HG03135 (cell line): ENCODE data around the gene ABCA2.
"Not testable (repeated sequence)": the region's sequence is repeated elsewhere in the genome, so short reads cannot be mapped to it uniquely, and the experiment has no call there.

ENCODE experiments used
- ATAC-seq: cut with Tn5 transposase; IDR thresholded peaks from one replicate; pipeline ENCODE4 v1.9.1; 2021; ENCODE audit warnings: mild to moderate bottlenecking, moderate library complexity; ENCODE audit not compliant: unreplicated experiment

Gene ABCA2

DNA sequence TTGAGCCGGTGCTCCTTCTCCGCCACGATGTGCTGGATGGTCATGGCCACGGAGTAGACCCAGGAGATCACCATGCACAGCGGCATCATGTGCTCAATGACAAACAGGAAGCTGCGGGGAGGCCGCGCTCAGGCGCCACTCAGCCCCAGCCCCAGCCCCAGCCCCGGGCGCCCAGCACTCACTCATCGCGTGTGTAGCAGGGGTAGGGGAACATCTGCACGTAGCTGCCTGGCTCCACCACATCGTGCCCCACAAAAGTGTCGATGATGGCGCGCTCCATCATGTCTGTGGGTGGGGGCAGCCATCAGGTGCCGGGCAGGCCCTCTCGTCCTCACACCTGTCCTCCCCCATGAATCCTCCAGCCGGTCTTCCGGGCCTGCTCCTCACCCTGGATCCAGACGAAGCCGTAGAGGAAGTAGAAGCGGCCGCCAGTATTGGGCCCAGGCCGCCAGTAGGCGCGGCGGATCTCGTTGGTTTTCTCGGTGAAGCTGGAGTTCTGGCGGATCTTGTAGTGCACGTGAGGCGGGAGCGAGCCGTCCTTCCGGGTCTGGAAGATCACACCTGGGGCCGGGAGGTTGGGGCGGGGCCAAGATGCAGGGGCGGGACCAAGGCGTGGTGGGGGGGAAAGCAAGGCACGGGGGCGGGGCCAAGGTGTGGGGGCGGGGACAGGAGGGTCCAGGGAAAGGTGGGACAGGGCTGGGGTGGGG is 10.1 kb downstream of the ABCA2 start:
- ATAC-seq = no peak

GRCh38 chr9:137017071-137017470 is 11.0 kb downstream of the ABCA2 start:
- no peak for ATAC-seq

DNA sequence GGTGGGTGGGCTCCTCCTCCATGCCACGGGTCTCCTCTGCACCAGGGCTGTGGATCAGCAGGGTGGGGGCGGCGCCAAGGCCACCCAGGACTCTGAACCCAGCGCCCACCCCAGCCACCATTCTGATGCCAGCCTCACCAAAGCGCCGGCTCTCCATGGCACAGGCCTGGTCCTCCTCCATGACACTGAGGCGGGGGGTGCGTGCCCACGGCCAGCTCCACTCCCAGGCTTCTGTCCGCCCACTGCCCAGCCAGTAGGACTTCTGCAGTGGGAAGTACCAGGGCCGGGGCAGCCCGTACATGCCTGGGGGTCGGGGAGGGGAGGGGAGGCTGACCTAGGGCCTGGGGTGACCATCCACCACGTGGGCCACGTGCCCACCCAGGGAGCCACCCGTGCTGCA is 11.6 kb downstream of the ABCA2 start:
- ATAC-seq = no peak

DNA sequence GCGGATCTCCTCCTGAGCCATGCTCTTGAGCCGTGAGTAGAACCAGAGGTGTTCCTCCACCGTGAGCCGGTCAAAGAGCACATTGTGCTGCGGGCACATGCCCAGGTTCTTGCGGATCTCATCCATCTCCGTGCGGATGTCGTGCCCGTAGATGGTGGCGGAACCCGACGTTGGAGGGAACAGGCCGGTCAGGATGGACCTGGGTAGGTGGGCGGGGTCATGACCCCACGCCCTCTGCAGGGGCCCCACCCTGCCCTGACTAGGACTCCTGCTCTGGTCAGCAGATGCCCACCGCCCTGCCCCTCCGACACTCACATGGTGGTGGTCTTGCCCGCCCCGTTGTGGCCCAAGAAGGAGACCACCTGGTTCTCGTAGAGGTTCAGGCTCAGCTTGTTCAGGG is 12.1 kb downstream of the ABCA2 start:
- ATAC-seq = no peak

DNA sequence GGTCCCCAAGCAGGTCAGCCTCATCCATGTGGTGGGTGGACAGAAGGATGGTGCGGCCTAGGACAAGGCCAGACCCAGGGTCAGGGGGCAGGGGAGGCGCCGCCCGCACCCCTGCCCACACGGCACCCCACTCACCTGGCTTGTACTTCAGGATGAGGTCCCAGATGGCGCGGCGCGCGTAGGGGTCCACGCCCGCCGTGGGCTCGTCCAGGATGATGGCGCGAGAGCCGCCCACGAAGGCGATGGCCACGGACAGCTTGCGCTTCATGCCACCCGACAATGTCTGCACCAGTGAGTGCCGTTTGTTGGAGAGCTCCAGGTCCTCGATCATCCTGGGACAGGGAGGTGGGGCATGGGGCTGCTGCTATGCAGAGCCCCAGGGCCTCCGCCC is 12.5 kb downstream of the ABCA2 start:
- no peak for ATAC-seq

GRCh38 chr9:137014776-137015539 is 13.1 kb downstream of the ABCA2 start:
- no peak for ATAC-seq

GRCh38 chr9:137014166-137014565 is 13.9 kb downstream of the ABCA2 start:
- no peak for ATAC-seq

- no peak for ATAC-seq
Observed at GRCh38 chr9:137013571-137013940, 14.5 kb downstream of the ABCA2 start.

GRCh38 chr9:137012694-137013570 is 15.1 kb downstream of the ABCA2 start:
- no peak for ATAC-seq

- no peak for ATAC-seq
Observed at GRCh38 chr9:137011907-137012675, 15.9 kb downstream of the ABCA2 start.

DNA sequence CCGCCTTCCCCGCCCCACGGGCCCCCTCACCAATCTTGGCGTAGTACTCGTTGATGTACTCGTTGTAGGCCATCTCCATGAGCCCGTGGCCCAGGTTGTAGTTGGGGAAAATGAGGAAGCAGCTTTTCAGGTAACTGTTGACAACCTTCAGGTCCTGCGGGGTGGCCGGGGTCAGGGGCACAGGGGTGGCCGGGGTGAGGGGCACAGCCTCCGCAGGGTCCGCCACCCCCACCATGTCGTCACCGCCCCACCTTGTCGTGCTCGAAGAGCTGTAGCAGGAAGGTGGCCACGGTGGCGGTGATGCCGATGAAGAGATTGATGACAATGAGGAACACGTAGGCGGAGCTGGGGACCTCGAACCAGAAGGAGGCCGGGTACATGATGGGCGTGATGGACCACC is 16.9 kb downstream of the ABCA2 start:
- no peak for ATAC-seq

DNA sequence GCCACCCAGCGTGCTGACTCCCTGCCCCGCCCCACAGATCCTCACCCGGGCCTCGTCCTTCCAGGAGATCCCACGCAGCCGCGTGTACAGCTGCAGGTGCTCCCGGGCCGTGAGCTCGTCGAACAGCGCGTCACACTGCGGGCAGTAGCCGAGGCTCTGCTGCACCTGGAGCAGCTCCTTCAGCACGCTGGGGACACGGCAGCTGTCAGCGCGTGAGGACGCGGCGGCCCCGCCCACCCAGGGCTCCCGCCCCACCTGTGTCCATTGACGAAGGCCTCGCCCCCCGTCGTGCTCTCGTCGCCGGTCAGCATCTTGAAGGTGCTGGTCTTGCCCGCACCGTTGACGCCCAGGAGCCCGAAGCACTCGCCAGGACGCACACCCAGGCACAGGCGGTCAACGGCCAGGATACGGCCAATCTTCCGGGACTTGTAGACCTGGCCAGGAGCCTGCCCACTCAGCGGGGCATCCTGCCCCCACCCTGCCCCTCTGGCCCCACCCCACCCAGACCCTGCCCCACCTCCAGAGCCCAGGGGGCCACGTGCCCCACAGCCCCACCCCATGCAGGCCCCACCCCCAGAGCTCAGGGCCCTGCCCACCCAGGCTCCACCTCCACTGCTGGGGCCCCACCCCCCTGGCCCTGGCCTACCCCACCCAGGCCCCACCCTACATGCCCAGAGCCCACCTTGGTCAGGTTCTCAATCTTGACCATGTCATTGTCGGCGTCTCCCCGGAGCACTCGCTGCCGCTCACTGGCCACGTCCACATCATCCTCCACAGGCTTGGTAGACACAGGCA is 17.9 kb downstream of the ABCA2 start:
- ATAC-seq = no peak

DNA sequence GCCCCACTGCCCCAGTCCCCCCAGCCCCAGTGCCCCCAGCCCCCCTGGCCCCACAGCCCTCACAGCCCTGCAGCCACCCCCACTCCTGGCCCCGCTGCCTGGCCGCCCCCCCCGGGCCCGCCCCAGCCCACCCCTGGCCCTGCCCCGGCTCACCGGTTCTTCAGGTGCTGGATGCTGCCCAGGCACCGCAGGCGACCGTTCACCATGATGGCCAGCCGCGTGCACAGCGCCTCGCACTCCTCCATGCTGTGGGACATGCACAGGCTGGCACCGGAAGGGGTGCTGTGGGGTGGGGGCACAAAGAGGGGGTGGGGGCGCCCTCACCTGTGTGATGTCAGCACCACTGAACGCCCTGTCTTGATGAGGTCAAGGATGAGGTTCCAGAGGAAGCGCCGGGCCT is 18.8 kb downstream of the ABCA2 start:
- no peak for ATAC-seq

DNA sequence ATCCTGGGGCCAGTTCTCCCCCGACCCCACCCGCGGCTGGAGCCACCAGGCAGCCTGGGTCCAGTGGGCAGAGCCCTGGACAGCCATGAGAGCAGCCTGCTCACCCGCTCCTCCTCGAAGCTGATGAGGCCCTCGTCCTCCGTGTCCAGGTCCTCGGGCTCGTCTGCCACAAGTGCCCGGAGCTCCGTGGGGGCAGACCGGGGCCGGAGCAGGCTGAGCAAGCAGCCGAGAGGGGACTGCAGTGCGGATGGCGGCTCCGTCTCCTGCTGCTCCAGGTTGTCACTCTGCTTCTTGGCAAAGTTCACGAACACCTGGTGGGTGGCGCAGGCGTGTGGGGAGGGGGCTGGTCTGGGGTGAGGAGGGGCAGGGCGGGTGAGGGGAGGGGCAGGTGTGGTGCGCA is 19.7 kb downstream of the ABCA2 start:
- no peak for ATAC-seq

GRCh38 chr9:137007816-137008270 is 20.2 kb downstream of the ABCA2 start:
- ATAC-seq = no peak

GRCh38 chr9:137007108-137007815 is 20.8 kb downstream of the ABCA2 start:
- ATAC-seq = no peak

DNA sequence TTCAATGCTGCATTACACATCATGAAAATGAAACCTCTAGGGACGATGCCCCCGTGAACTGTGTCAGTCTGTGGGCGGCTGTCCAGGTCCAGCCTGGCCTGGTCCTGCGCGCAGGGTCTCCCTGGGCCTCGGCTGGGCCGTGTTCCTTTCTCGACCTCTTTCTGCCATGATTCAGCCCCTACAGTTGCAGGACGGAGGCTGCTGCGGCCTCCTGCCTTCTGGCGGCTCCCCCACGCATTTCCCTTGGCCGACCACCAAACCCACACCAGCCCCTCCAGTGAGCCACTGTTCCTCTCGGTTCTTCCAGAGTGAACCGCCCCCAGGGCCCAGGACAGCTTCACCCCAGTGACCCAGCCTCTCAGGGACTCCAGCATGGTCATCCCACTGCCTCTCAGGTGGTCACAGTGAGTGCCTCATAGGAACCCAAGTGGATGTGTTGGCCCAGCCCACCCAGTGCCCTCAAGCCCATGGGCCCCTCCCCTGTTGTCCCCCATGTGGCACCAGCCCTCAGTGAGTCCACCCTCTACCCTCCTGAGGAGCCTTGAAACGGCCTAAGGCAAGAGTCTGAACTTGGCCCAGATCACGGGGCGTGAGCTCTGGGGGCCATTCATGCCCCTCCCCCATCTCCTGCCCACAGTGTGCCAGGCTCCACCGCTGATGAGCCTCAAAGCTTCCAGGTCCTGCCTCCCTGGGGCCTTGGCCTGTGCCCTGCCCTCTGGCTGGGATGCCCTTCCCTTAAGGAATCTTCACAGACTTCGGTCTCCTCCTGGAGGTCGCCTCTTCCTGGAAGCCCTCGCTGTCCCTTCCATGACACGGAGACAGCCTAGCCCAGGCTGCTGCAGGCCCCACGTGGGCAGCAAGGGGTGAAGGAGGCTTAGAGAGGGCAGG is 21.7 kb downstream of the ABCA2 start:
- ATAC-seq = no peak

GRCh38 chr9:137004285-137004684 is 23.8 kb downstream of the ABCA2 start:
- ATAC-seq = not testable (repeated sequence)
